SJSA1 (cell line): Measurements from ENCODE around the gene THUMPD1. TPM values are rescaled to one million over a fixed set of nuclear protein-coding genes. Genes with fewer than 3 reads are reported as not detected.
"Not testable (repeated sequence)": the region's sequence is repeated elsewhere in the genome, so short reads cannot be mapped to it uniquely, and the experiment has no call there.

Experiments used
- DNase-seq, 2 experiments: peaks; one replicate each; pipeline ENCODE4 v3.0.0-alpha.2; 2015 to 2020; ENCODE audit warnings: low spot score in 2 of 2, low read depth in 1 of 2
- H3K27ac ChIP-seq: fragments of 250-450 bp; sonication (Bioruptor Pico); 2 replicates; pipeline ENCODE4 v1.5.1; 2020; ENCODE audit warnings: mild to moderate bottlenecking, moderate library complexity
- H3K27me3 ChIP-seq: fragments of 250-450 bp; sonication (Bioruptor Pico); replicated peaks from 2 replicates; pipeline ENCODE4 v1.5.1; 2020; ENCODE audit warnings: mild to moderate bottlenecking, moderate library complexity
- H3K36me3 ChIP-seq: fragments of 250-450 bp; sonication (Bioruptor Pico); 2 replicates; pipeline ENCODE4 v1.5.1; 2020; ENCODE audit warnings: mild to moderate bottlenecking
- H3K4me1 ChIP-seq: fragments of 250-450 bp; sonication (Bioruptor Pico); replicated peaks from 2 replicates; pipeline ENCODE4 v1.6.1; 2021; ENCODE audit warnings: mild to moderate bottlenecking
- H3K4me3 ChIP-seq: fragments of 250-450 bp; sonication (Bioruptor Pico); 2 replicates; pipeline ENCODE4 v1.5.1; 2020; ENCODE audit warnings: mild to moderate bottlenecking
- H3K9me3 ChIP-seq: fragments of 250-450 bp; sonication (Bioruptor Pico); replicated peaks from 2 replicates; pipeline ENCODE4 v1.5.1; 2020; ENCODE audit warnings: mild to moderate bottlenecking
- total RNA-seq: library from RNA; depleted of rRNA; stranded (reverse); fragments of >200 nt; shearing (Covaris generic); gene quantifications from 2 replicates; pipeline ENCODE4 v1.2.3, GENCODE V29; 2014

THUMPD1 gene
- total RNA-seq, 1 experiment from 2014 or later: 53.4 TPM

DNA sequence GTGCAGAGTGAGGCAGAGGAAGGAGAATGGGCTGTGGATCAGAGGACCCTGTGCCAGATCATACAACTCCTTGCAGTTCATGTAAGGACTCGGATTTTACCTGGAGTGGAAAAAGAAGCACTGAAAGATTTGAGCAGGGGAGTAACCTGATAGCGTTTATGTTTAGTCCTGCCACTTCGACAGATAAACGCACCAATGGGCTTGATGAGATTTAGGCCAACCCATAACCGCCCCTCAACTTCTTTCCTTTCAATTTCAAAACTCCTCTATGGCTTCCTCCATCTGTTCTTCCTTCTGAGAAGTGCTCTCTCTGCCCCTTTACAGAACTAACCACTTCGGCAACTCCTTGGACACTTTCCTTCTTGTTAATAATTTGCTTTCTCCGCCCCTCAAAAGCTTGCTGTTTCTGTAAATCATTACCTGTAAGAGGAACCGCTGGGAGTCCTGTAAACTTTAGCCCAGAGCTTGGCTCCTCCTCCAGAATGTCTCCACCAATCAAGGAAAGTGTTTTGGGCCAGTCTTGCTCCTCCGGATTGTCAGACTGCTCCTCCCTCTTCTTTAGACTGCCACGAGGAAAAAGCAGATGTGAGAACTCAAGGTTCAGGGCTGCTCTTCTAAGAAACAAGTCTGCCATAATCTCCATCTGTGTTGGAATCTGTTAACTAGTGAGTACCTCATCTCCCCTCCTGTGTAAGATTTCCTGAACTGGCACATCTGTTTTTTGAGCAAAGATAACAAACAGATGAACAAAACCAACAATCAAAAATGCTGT lies 22.0 kb upstream of the THUMPD1 start, which contains the start of gene ACSM3:
Gene ACSM3 (plus strand): TSS at position 554 of the 772 bp plus-strand sequence. CDS start 6,021 bp downstream, outside the sequence.
- H3K36me3 ChIP-seq: no peaks in the 10 kb centered on the region
- peaks cover 7% of the 10 kb centered on the region for H3K4me1 ChIP-seq
- H3K4me3 ChIP-seq: peak within 1 kb of the TSS; percentile 41
- 0 out of 2 replicates have a peak, but pooled peaks cover 2% of the 10 kb centered on the region for H3K9me3 ChIP-seq
- H3K27me3 ChIP-seq: 0 out of 2 replicates have a peak, but pooled peaks cover 4% of the 10 kb centered on the region
- peak; percentile 45 to 57 for DNase-seq
- H3K27ac ChIP-seq: no peak within 1 kb of the TSS

DNA sequence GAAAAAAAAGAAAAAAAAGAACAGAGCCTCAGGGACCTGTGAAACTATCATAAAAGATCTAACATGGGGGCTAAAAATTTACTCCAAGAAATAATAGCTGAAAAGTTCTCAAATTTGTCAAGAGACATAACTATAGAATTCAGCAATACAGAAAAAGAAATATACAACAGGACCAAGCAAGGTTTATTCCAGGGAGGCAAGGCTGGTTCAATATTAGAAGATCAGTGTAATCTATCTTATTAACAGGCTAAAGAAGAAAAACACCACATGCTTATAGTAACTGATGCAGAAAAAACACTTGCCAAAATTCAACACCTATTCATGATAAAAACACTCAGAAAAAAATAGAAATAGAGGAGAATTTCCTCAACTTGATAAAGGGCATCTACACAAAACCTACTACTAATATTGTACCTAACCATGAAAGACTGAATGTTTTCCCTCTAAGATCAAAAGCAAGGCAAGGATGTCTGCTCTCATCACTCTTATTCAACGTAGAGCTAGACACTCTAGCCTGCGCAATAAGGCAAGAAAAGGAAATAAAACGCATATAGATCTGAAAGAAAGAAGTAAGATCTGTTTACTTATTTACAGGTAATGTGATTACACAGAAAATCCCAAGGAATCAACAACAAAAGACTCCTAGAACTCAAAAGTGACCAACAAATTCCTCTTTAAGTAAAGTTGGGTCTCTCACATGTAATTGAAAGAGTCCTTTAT lies 20.9 kb upstream of the THUMPD1 start:
- Histone ChIP-seq H3K4me1 (peaks cover 7% of the 10 kb centered on the region), H3K27me3 (no peaks in the 10 kb centered on the region), H3K36me3 (no peaks in the 10 kb centered on the region), H3K4me3 (no peak overlapping the region), H3K9me3 (0 out of 2 replicates have a peak, but pooled peaks cover 2% of the 10 kb centered on the region), H3K27ac (no peak overlapping the region)
- DNase-seq: no peak

DNA sequence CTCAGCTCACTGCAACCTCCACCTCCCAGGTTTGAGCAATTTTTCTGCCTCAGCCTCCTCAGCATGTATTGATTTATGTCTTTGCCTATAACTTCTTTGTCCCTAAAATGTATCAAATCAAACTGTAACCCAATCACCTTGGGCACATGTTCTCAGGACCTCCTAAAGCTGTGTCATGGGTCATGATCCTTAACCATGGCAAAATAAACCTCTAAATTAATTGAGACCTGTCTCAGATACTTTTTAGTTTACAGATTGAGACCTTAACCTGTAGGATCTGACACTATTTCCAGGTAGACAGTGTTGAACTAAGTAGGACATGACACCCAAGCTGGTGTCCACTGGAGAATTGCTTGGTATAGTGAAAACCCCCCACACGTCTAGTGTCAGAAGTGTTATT lies 19.6 kb upstream of the THUMPD1 start:
- no peaks in the 10 kb centered on the region for H3K27me3 ChIP-seq
- H3K9me3 ChIP-seq: 0 out of 2 replicates have a peak, but pooled peaks cover 2% of the 10 kb centered on the region
- no peak overlapping the region for H3K4me3 ChIP-seq
- no peak overlapping the region for H3K27ac ChIP-seq
- H3K36me3 ChIP-seq: no peaks in the 10 kb centered on the region
- no peak for DNase-seq
- H3K4me1 ChIP-seq: peaks cover 7% of the 10 kb centered on the region

DNA sequence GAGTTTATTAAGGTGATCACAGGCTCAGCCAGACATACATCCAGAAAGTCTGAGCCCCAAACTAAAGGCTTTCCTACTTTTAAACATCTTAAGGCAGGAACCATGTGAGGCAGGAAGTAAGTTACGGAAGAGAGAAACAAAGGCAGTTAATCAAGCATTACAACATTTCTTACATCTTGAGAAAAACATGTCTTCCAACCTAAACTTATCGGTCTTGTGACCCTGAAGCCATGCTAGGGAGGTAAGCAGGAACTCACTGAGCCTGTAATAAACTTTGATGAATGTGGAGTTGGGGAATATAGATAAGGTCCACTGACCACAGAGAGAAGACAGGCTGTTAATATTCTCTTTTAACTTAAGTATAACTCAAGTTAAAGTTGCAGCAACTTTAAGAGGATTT lies 18.7 kb upstream of the THUMPD1 start:
- H3K36me3 ChIP-seq: no peaks in the 10 kb centered on the region
- H3K27ac ChIP-seq: no peak overlapping the region
- no peak overlapping the region for H3K4me3 ChIP-seq
- no peaks in the 10 kb centered on the region for H3K27me3 ChIP-seq
- no peak for DNase-seq
- peaks cover 7% of the 10 kb centered on the region for H3K4me1 ChIP-seq
- 0 out of 2 replicates have a peak, but pooled peaks cover 2% of the 10 kb centered on the region for H3K9me3 ChIP-seq

DNA sequence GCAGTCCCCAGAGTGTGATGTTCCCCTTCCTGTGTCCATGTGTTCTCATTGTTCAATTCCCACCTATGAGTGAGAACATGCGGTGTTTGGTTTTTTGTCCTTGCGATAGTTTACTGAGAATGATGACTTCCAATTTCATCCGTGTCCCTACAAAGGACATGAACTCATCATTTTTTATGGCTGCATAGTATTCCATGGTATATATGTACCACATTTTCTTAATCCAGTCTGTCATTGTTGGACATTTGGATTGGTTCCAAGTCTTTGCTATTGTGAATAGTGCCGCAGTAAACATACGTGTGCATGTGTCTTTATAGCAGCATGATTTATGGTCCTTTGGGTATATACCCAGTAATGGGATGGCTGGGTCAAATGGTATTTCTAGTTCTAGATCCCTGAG lies 14.2 kb upstream of the THUMPD1 start:
- peaks cover 11% of the 10 kb centered on the region; the same call in 1 of the 2 replicates for H3K27me3 ChIP-seq
- not testable (repeated sequence) for H3K27ac ChIP-seq, DNase-seq, H3K36me3 ChIP-seq, H3K9me3 ChIP-seq, H3K4me3 ChIP-seq, H3K4me1 ChIP-seq

DNA sequence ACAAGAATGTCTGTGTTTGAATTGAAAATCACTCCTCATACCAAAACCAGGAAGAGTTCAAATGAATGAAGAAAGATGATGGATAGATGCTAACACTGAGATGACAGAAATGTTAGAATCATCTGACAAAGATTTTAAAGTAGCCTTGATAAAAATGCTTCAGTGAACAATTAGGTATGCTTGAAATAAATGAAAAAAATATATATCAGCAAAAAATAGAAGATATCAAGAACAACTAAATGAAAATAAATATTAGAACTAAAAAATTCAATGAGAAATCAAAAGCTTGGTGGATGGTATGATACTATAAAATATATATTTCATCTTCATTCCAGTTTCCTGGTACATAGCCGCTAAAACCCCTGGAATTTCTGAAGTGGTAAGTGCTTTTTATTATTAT lies 13.6 kb upstream of the THUMPD1 start:
- DNase-seq: no peak
- no peaks in the 10 kb centered on the region for H3K9me3 ChIP-seq
- no peak overlapping the region for H3K4me3 ChIP-seq
- H3K4me1 ChIP-seq: no peaks in the 10 kb centered on the region
- H3K36me3 ChIP-seq: no peaks in the 10 kb centered on the region
- H3K27me3 ChIP-seq: peaks cover 11% of the 10 kb centered on the region; the same call in 1 of the 2 replicates
- no peak overlapping the region for H3K27ac ChIP-seq

DNA sequence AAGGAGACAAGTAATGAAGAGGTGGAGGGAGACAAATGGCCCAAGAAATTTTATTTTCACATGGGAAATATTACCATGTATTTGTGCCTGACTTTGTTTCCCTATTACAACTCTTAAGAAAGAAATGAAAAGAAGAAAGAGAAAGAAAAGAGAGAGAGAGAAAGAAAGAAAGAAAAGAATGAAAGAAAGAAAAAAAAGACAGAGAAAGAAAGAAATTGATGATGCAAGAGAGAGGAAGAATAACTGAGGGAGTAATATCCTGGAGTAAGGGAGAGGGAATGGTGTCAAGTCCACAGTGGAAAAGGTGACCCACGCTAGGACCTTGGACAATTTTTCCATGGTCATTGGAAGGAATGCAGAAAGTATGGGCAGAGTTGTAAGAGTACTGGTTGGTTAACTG lies 12.1 kb upstream of the THUMPD1 start:
- Histone ChIP-seq H3K9me3 (no peaks in the 10 kb centered on the region), H3K36me3 (no peaks in the 10 kb centered on the region), H3K4me3 (no peak overlapping the region), H3K4me1 (no peaks in the 10 kb centered on the region), H3K27ac (no peak overlapping the region), H3K27me3 (peaks cover 11% of the 10 kb centered on the region; the same call in 1 of the 2 replicates)
- no peak for DNase-seq

DNA sequence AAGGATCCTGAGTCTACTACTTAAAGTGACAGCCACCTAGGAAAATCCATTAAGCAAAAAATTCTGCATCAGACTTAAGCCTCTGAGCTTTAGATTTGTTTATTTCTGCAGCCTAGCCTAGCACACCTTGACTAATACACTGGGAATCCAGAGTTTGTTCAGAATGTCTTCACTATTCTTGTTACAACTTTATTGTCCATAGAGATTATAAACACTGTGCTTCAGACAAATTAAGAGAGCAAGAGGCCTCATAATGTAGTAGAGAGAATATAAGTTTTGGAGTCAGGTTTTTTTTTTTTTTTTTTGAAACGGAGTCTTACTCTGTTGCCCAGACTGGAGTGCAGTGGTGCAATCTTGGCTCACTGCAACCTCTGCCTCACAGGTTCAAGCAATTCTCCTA lies 8.9 kb upstream of the THUMPD1 start:
- Histone ChIP-seq H3K27ac (no peak overlapping the region), H3K36me3 (no peaks in the 10 kb centered on the region), H3K4me1 (no peaks in the 10 kb centered on the region), H3K4me3 (no peak overlapping the region), H3K9me3 (no peaks in the 10 kb centered on the region), H3K27me3 (peaks cover 11% of the 10 kb centered on the region; the same call in 1 of the 2 replicates)
- no peak for DNase-seq

DNA sequence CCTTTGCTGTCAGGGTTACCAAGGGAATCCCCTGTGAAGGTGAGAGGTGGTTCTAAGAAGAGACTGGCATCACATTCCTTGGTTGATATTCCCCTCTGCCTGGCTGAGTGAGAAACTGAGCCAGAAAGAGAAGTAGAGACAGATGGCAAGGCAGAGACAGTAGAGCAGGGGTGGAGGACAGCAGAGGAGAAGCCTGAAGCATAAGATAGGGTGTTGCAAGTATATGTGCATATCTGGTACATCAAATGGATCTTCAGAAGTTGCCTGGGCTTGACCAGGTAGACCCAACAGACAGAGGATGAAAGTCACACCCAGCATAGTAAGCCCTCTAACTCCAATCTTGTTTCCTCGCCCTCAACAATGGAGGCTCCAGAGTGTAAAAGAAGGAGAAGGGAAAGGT lies 7.9 kb upstream of the THUMPD1 start:
- no peaks in the 10 kb centered on the region for H3K9me3 ChIP-seq
- DNase-seq: no peak
- no peak overlapping the region for H3K27ac ChIP-seq
- H3K4me3 ChIP-seq: no peak overlapping the region
- H3K36me3 ChIP-seq: no peaks in the 10 kb centered on the region
- no peaks in the 10 kb centered on the region for H3K4me1 ChIP-seq
- peaks cover 11% of the 10 kb centered on the region; the same call in 1 of the 2 replicates for H3K27me3 ChIP-seq

DNA sequence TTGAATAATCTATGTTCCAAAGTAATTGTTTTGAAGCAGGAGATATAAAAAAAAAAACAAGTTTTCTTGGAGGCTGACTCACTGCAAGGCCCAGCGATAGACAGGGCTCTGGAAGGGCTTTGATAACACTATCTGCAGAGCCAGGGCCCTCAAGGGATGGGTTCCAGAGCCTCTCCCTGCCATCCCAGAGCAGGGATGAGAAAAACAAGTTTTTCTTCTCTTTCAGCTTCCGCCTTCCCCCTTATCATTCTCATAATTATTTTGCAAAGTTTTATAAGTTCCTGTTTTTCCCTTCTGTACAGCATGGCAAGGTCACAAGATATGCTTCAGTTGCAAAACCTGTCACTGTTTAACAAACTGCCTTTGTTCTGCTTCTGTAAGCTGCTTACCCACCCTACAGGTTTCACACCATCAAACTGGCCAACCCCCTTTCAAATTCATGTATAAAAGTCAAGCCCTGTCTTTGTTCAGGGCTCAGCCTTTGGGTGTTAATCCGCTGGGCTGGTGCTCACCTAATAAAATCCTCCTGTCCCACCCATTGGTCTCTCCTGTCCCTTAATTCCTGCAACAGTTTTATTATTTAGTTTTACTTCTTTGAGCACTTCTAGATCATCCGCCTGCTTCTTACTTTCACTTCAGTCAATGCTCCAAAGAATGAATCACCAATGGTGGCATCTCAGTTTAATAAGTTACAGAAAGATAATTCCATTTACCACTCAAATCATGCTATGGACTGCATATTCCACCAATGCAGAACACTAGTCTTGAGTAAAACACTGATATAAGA lies 5.6 kb upstream of the THUMPD1 start:
- no peaks in the 10 kb centered on the region for H3K4me1 ChIP-seq
- H3K27me3 ChIP-seq: peaks cover 2% of the 10 kb centered on the region; the same call in 1 of the 2 replicates
- no peaks in the 10 kb centered on the region for H3K9me3 ChIP-seq
- no peak for DNase-seq
- no peaks in the 10 kb centered on the region for H3K36me3 ChIP-seq
- no peak overlapping the region for H3K27ac ChIP-seq
- H3K4me3 ChIP-seq: no peak overlapping the region

DNA sequence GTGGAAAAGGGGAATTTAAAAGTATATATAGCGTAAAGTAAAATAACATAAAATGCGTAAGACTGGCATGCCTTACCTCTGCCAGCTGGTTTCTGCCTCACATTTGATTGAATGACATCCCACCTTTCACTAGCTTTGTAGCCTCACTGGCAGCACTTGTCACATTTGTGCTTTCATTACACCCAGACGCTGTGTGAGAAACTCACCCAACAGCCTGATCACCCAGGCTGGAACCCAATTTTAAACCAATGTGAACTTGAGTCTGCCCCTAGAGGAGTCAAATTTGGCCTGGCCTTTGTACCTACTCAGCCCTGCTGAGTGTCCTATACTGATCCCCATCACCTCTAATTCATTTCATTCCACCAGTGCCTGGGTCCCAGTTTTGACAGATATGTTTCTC lies 4.8 kb upstream of the THUMPD1 start:
- no peak for DNase-seq
- Histone ChIP-seq H3K27me3 (no peaks in the 10 kb centered on the region; the same call in 1 of the 2 replicates), H3K4me1 (no peaks in the 10 kb centered on the region), H3K36me3 (peaks cover 2% of the 10 kb centered on the region), H3K4me3 (no peak overlapping the region), H3K27ac (no peak overlapping the region), H3K9me3 (no peaks in the 10 kb centered on the region)

DNA sequence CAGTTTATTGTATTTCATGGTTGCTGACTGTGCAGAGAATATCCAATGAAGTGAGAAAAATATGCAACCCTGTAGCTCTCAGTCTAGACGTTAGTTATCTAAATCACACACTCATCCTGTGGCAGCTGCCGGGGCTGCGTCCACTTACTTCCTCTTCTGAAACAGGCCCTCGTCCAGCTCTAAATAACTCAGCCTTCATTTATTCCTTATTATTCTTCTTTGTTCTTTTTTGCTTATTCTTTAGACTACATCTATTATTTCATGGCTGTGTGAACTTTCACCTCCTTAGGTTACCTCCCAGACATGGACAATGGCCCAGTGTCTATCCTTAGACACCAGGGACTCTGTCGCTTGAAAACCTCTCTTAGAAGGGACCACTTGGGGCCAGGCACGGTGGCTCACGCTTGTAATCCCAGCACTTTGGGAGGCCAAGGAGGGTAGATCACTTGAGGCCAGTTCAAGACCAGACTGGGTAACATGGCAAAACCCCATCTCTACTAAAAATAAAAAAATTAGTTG lies 3.4 kb upstream of the THUMPD1 start:
- Histone ChIP-seq H3K4me3 (no peak overlapping the region), H3K9me3 (no peaks in the 10 kb centered on the region), H3K27ac (no peak overlapping the region), H3K4me1 (peaks cover 6% of the 10 kb centered on the region), H3K36me3 (peaks cover 7% of the 10 kb centered on the region), H3K27me3 (no peaks in the 10 kb centered on the region)
- no peak for DNase-seq

DNA sequence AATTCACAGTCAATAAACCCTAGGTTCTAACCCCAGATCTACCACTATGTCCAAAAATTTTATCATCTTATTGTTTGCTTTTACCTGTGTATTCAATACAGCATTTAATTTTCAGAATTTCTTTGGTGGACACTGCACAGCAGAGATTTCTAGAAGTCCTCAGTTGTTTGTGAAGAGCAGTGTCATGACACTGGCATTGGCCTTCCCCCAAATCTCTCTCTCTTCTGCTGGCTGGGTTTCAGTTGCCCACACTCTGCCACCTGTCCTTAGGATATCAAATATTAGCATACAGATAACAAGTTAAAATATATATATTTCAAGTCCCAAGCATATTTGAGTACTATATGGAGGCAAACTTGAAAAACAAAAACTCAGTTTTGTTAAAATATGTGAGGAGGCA lies 2.0 kb upstream of the THUMPD1 start:
- no peak for DNase-seq
- Histone ChIP-seq H3K9me3 (no peaks in the 10 kb centered on the region), H3K27me3 (no peaks in the 10 kb centered on the region), H3K27ac (no peak overlapping the region), H3K4me1 (peaks cover 6% of the 10 kb centered on the region), H3K4me3 (no peak overlapping the region), H3K36me3 (peaks cover 14% of the 10 kb centered on the region)
